HG03025 (cell line): ENCODE data around the gene YTHDF1.
"Not testable (repeated sequence)": the region's sequence is repeated elsewhere in the genome, so short reads cannot be mapped to it uniquely, and the experiment has no call there.

Experiments used
- ATAC-seq: cut with Tn5 transposase; IDR thresholded peaks from one replicate; pipeline ENCODE4 v1.9.1; 2021; ENCODE audit warnings: mild to moderate bottlenecking, moderate library complexity; ENCODE audit not compliant: unreplicated experiment, low FRiP score

Gene YTHDF1

GRCh38 chr20:63160641-63161175 lies 55.2 kb downstream of the YTHDF1 start:
- no peak for ATAC-seq

- ATAC-seq, result no peak
Measured at GRCh38 chr20:63159826-63160640, 55.9 kb downstream of the YTHDF1 start.

- ATAC-seq, result not testable (repeated sequence)
Measured at GRCh38 chr20:63159251-63159650, 56.7 kb downstream of the YTHDF1 start.

- ATAC-seq, result no peak
Measured at GRCh38 chr20:63158845-63159244, 57.1 kb downstream of the YTHDF1 start.

- ATAC-seq, result no peak
Measured at GRCh38 chr20:63158352-63158751, 57.6 kb downstream of the YTHDF1 start.

- not testable (repeated sequence) for ATAC-seq
Measured at GRCh38 chr20:63157431-63157830, 58.5 kb downstream of the YTHDF1 start.

- no peak for ATAC-seq
Measured at GRCh38 chr20:63156221-63156671, 59.7 kb downstream of the YTHDF1 start.

GRCh38 chr20:63155266-63156165 lies 60.4 kb downstream of the YTHDF1 start:
- no peak for ATAC-seq

GRCh38 chr20:63154395-63154794 lies 61.5 kb downstream of the YTHDF1 start:
- no peak for ATAC-seq

GRCh38 chr20:63153254-63154221 lies 62.4 kb downstream of the YTHDF1 start:
- ATAC-seq, result no peak

GRCh38 chr20:63152322-63153253 lies 63.3 kb downstream of the YTHDF1 start:
- ATAC-seq, result no peak

- ATAC-seq, result no peak
Measured at GRCh38 chr20:63151554-63152321, 64.2 kb downstream of the YTHDF1 start.

GRCh38 chr20:63150911-63151531 lies 64.9 kb downstream of the YTHDF1 start:
- ATAC-seq, result no peak

GRCh38 chr20:63150391-63150898 lies 65.5 kb downstream of the YTHDF1 start:
- ATAC-seq, result no peak

GRCh38 chr20:63149531-63150192 lies 66.3 kb downstream of the YTHDF1 start:
- ATAC-seq, result no peak

- no peak for ATAC-seq
Measured at GRCh38 chr20:63148696-63149095, 67.2 kb downstream of the YTHDF1 start.

- ATAC-seq, result no peak
Measured at GRCh38 chr20:63147532-63147931, 68.4 kb downstream of the YTHDF1 start.
